Measurements from ENCODE around the gene CFAP61.
A peak's percentile ranks its signal among the peaks of the same experiment; 100 is the strongest.

The CFAP61 gene

GRCh38 chr20:20063941-20064702 lies 11.8 kb downstream of the CFAP61 start:
- POLR2A ChIA-PET = no interaction called here
- CTCF ChIA-PET = no interaction called here
- TF ChIP-seq RBAK (tag by site-specific recombination; IDR thresholded peaks at IDR 0.05) = no peak
- no peak for TF ChIP-seq ZNF335 (tag by site-specific recombination; conservative IDR thresholded peaks at IDR 0.05)
- peak; percentile 86 for TF ChIP-seq REST (tag by site-specific recombination; IDR thresholded peaks at IDR 0.05)
- Histone ChIP-seq H3K27ac (ENCODE audit: extremely low read depth, low read depth, low read length) (no peak overlapping the region), H3K4me1 (ENCODE audit: control insufficient read depth, insufficient read depth, low read length) (no peaks in the 10 kb centered on the region), H3K9me3 (ENCODE audit: control insufficient read depth, insufficient read depth, low read depth, low read length) (no peaks in the 10 kb centered on the region), H3K4me3 (ENCODE audit: low read depth, low read length) (no peak overlapping the region), H3K36me3 (ENCODE audit: control insufficient read depth in 2 of 2, insufficient read depth in 1 of 2, low read length in 2 of 2) (no peaks in the 10 kb centered on the region)

GRCh38 chr20:20065361-20065760 lies 13.0 kb downstream of the CFAP61 start:
- Histone ChIP-seq H3K9me3 (ENCODE audit: control insufficient read depth, insufficient read depth, low read depth, low read length) (no peaks in the 10 kb centered on the region), H3K4me1 (ENCODE audit: control insufficient read depth, insufficient read depth, low read length) (no peaks in the 10 kb centered on the region), H3K4me3 (ENCODE audit: low read depth, low read length) (no peak overlapping the region), H3K36me3 (ENCODE audit: control insufficient read depth in 2 of 2, insufficient read depth in 1 of 2, low read length in 2 of 2) (no peaks in the 10 kb centered on the region), H3K27ac (ENCODE audit: extremely low read depth, low read depth, low read length) (no peak overlapping the region)
- CTCF ChIA-PET = no interaction called here
- no peak for TF ChIP-seq ZBTB49 (tag by site-specific recombination; IDR thresholded peaks at IDR 0.05; ENCODE audit: low read depth)
- TF ChIP-seq ZNF561 (tag by site-specific recombination; IDR thresholded peaks at IDR 0.05; ENCODE audit: borderline replicate concordance) = no peak
- TF ChIP-seq ELK4 (IDR thresholded peaks at IDR 0.05; ENCODE audit: borderline replicate concordance, low read depth, low read length) = no peak
- TF ChIP-seq TSHZ1 (tag by site-specific recombination; IDR thresholded peaks at IDR 0.05; ENCODE audit: borderline replicate concordance) = no peak
- TF ChIP-seq ZNF639 (tag by site-specific recombination; IDR thresholded peaks at IDR 0.05) = no peak
- no peak for TF ChIP-seq ZNF211 (tag by site-specific recombination; IDR thresholded peaks at IDR 0.05; ENCODE audit: low read depth)
- POLR2A ChIA-PET = no interaction called here
